Astrocyte (in vitro differentiated cells and primary cell): ENCODE data around the gene OR2D3.

Source experiments
- CTCF ChIP-seq: IDR thresholded peaks from 2 replicates; pipeline ENCODE4 v1.5.1; 2011; ENCODE audit warnings: low read depth, mild to moderate bottlenecking, inconsistent platforms, low read length, moderate library complexity; ENCODE audit not compliant: insufficient read depth
- EZH2 ChIP-seq: IDR thresholded peaks from 2 replicates; pipeline ENCODE4 v1.6.1; 2012; ENCODE audit warnings: mild to moderate bottlenecking, low read length, inconsistent platforms; ENCODE audit not compliant: insufficient read depth

DNA sequence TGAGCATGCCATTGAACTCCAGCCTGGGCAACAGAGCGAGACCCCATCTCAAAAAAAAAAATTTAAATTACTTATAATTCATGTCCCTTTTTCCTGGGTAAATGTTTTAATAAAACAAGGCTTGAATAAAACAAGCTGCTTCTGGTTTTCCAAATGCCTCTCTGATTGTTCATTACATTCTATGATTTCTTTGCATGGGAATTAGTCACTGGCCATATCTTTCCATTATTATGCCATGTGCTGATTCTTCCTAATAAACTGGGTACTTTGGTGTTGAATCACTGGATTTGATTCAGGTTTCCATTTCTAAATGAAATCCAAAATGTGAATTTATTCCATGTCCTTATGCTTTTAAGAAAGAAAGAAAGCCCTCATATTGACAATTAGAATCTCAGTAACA lies 48.0 kb downstream of the OR2D3 start:
- TF ChIP-seq EZH2 (no peak), CTCF (no peak)
